ENCODE results near the gene ABCA3. TPM values are rescaled to one million over a fixed set of nuclear protein-coding genes. Genes with fewer than 3 reads are reported as not detected.
"Not testable (repeated sequence)": the region's sequence is repeated elsewhere in the genome, so short reads cannot be mapped to it uniquely, and the experiment has no call there.

ABCA3 gene
- total and polyA plus RNA-seq, 2 experiments from 2014 or later = 3.0 to 4.1 TPM

DNA sequence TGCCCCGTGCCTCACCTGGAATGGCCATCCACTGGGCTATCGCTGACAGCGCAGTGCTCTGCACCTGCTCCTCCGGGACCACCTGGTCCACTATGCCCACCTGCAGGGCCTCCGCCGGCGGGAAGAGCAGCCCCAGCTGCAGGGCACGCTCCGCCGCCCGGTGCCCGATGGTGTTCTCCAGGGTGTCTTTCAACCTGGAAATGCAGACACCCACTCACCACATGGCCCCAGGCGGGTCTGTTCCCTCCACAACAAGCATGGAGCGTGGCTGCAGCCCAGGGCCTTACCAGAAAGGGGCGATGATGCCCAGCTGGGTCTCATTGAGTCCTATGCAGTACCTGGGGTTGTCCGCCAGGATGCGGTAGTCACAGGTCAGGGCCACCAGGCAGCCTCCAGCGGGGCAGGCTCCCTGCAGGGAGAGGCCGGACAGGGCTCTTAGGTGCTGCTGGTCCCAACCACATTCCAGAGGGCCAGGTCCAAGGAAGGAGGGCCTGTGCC is 97.4 kb downstream of the ABCA3 start:
- no peak overlapping the region for H2AFZ ChIP-seq
- no peak overlapping the region for H3K4me3 Mint-ChIP-seq
- no peaks in the 10 kb centered on the region; the same call in none of the 2 replicates for H4K20me1 ChIP-seq (replicated peaks; ENCODE audit: insufficient read depth)
- peaks cover 51% of the 10 kb centered on the region for H3K36me3 Mint-ChIP-seq (ENCODE audit: low read depth)
- no peaks in the 10 kb centered on the region for H3K9me3 Mint-ChIP-seq
- ATAC-seq = peak; percentile 25
- peaks cover 4% of the 10 kb centered on the region; the same call in 1 of the 2 replicates for H3K36me3 ChIP-seq (ENCODE audit: insufficient read depth)
- no peaks in the 10 kb centered on the region for H3K9me2 ChIP-seq (ENCODE audit: insufficient read depth)
- no peaks in the 10 kb centered on the region; the same call in 1 of the 2 replicates for H3K27me3 ChIP-seq (ENCODE audit: insufficient read depth)
- peaks cover 8% of the 10 kb centered on the region; the same call in 1 of the 2 replicates for H3F3A ChIP-seq (replicated peaks; ENCODE audit: low read depth)
- H3K79me2 ChIP-seq (replicated peaks; ENCODE audit: insufficient read depth) = peaks cover 6% of the 10 kb centered on the region; the same call in 1 of the 2 replicates
- peak; percentile 69 for DNase-seq (ENCODE audit: low spot score)
- H3K27ac ChIP-seq (ENCODE audit: low read depth) = no peak overlapping the region
- no peak overlapping the region for H3K4me2 ChIP-seq
- no peak overlapping the region for H3K4me3 ChIP-seq
- H3K4me1 ChIP-seq (ENCODE audit: insufficient read depth) = no peaks in the 10 kb centered on the region
- peaks cover 11% of the 10 kb centered on the region for H3K27me3 Mint-ChIP-seq (ENCODE audit: insufficient read depth, low read depth, poor library complexity)
- no peaks in the 10 kb centered on the region for H3K4me1 Mint-ChIP-seq
- H3K27ac Mint-ChIP-seq = no peak overlapping the region
- TF ChIP-seq POLR2AphosphoS5 (IDR thresholded peaks at IDR 0.05; ENCODE audit: low read depth) (no peak), NANOG (IDR thresholded peaks at IDR 0.05; ENCODE audit: borderline replicate concordance) (no peak)
- TF ChIP-seq, protein P1, sequence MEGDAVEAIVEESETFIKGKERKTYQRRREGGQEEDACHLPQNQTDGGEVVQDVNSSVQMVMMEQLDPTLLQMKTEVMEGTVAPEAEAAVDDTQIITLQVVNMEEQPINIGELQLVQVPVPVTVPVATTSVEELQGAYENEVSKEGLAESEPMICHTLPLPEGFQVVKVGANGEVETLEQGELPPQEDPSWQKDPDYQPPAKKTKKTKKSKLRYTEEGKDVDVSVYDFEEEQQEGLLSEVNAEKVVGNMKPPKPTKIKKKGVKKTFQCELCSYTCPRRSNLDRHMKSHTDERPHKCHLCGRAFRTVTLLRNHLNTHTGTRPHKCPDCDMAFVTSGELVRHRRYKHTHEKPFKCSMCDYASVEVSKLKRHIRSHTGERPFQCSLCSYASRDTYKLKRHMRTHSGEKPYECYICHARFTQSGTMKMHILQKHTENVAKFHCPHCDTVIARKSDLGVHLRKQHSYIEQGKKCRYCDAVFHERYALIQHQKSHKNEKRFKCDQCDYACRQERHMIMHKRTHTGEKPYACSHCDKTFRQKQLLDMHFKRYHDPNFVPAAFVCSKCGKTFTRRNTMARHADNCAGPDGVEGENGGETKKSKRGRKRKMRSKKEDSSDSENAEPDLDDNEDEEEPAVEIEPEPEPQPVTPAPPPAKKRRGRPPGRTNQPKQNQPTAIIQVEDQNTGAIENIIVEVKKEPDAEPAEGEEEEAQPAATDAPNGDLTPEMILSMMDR (conservative IDR thresholded peaks at IDR 0.05; ENCODE audit: low read depth in 2 of 2) = peak; percentile 49 to 66; a peak in 3 of 4 replicates

DNA sequence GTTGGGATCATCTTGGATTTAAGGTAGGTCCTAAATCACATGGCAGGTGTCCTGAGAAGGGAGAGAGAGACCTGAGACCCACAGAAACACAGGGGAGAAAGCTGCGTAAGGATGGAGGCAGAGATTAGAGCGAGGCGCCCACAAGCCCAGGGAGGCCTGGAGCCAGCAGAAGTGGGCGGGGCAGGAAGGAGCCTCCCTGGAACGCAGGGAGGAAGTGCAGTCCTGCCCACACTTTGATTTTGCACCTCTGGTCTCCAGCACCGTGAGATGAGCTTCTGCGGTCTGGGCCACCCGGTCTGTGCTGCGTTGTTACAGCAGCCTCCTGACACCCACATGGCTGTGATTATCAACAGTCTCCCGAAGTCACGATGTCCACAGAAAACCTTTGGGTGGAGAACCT is 97.9 kb downstream of the ABCA3 start:
- Mint-ChIP-seq H3K36me3 (ENCODE audit: low read depth) (peaks cover 46% of the 10 kb centered on the region), H3K9me3 (no peaks in the 10 kb centered on the region), H3K4me1 (no peaks in the 10 kb centered on the region), H3K27me3 (ENCODE audit: insufficient read depth, low read depth, poor library complexity) (peaks cover 13% of the 10 kb centered on the region), H3K27ac (no peak overlapping the region), H3K4me3 (no peak overlapping the region; the same call in 2 of the 3 replicates)
- H3K27me3 ChIP-seq (ENCODE audit: insufficient read depth) = peaks cover 4% of the 10 kb centered on the region; the same call in 1 of the 2 replicates
- H4K20me1 ChIP-seq (replicated peaks; ENCODE audit: insufficient read depth) = no peaks in the 10 kb centered on the region; the same call in none of the 2 replicates
- 0 out of 2 replicates have a peak, but pooled peaks cover 2% of the 10 kb centered on the region for H3K79me2 ChIP-seq (replicated peaks; ENCODE audit: insufficient read depth)
- no peaks in the 10 kb centered on the region for H3K9me2 ChIP-seq (ENCODE audit: insufficient read depth)
- no peak overlapping the region for H3K27ac ChIP-seq (ENCODE audit: low read depth)
- DNase-seq (ENCODE audit: low spot score) (no peak), ATAC-seq (no peak)
- no peaks in the 10 kb centered on the region for H3K4me1 ChIP-seq (ENCODE audit: insufficient read depth)
- H3F3A ChIP-seq (replicated peaks; ENCODE audit: low read depth) = peaks cover 8% of the 10 kb centered on the region; the same call in 1 of the 2 replicates
- H3K4me3 ChIP-seq = no peak overlapping the region
- TF ChIP-seq POLR2AphosphoS5 (IDR thresholded peaks at IDR 0.05; ENCODE audit: low read depth) = no peak
- no peak for TF ChIP-seq EZH2phosphoT487 (IDR thresholded peaks at IDR 0.05; ENCODE audit: unreplicated experiment)
- TF ChIP-seq, protein P1 (conservative IDR thresholded peaks at IDR 0.05; ENCODE audit: low read depth in 2 of 2) = no peak
- TF ChIP-seq EZH2 (IDR thresholded peaks at IDR 0.05; ENCODE audit: low read depth, unreplicated experiment) = no peak
- no peak overlapping the region for H3K4me2 ChIP-seq
- H3K36me3 ChIP-seq (ENCODE audit: insufficient read depth) = peaks cover 4% of the 10 kb centered on the region; the same call in 1 of the 2 replicates
- no peak overlapping the region for H2AFZ ChIP-seq

DNA sequence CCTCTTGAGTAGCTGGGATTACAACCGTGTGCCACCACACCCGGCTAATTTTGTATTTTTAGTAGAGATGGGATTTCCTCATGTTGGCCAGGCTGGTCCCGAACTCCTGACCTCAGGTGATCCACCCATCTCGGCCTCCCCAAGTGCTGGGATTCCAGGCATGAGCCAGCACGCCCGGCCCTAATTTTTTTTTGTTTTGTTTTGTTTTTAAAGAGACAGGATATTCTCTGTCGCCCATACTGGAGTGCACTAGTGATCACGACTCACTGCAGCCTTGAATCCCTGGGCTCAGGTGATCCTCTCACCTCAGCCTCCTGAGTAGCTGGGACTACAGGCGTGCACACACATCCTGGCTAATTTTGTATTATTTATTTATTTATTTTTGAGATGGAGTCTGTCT is 100.2 kb downstream of the ABCA3 start:
- not testable (repeated sequence) for H3K4me1 Mint-ChIP-seq, H3K9me3 Mint-ChIP-seq, H3K4me3 ChIP-seq

More for the DNA sequence above, 100.2 kb downstream of the ABCA3 start:
- not testable (repeated sequence) for H2AFZ ChIP-seq; H3F3A ChIP-seq (replicated peaks; ENCODE audit: low read depth); H3K27ac Mint-ChIP-seq; DNase-seq (ENCODE audit: low spot score); H3K4me3 Mint-ChIP-seq; H3K27ac ChIP-seq (ENCODE audit: low read depth); H4K20me1 ChIP-seq (replicated peaks; ENCODE audit: insufficient read depth); H3K4me1 ChIP-seq (ENCODE audit: insufficient read depth); ATAC-seq; H3K36me3 ChIP-seq (ENCODE audit: insufficient read depth); H3K4me2 ChIP-seq; H3K9me2 ChIP-seq (ENCODE audit: insufficient read depth); H3K79me2 ChIP-seq (replicated peaks; ENCODE audit: insufficient read depth)
- H3K27me3 ChIP-seq (ENCODE audit: insufficient read depth) = peaks cover 18% of the 10 kb centered on the region
- Mint-ChIP-seq H3K27me3 (ENCODE audit: insufficient read depth, low read depth, poor library complexity) (peaks cover 25% of the 10 kb centered on the region), H3K36me3 (ENCODE audit: low read depth) (peaks cover 38% of the 10 kb centered on the region)
